Renal cortex interstitium (tissue), 11 donors: ENCODE data around the gene GXYLT1. TPM values are rescaled to one million over a fixed set of nuclear protein-coding genes. Genes with fewer than 3 reads are reported as not detected.

ENCODE experiments used
- DNase-seq, 11 donors: peaks; one replicate each; pipeline ENCODE4 v3.0.0-alpha.2; 2013; ENCODE audit warnings: low read depth in 9 of 11, low spot score in 4 of 11; ENCODE audit errors: extremely low read depth in 1 of 11
- polyA plus RNA-seq, 3 donors: library from polyadenylated mRNA; unstranded; fragments of 120-200 nt; gene quantifications; one replicate each; pipeline ENCODE4 v1.2.1, GENCODE V29; 2013; ENCODE audit not compliant: insufficient read length in 3 of 3

Gene GXYLT1
- polyA plus RNA-seq, 3 donors, result 31.4 to 35.6 (median 31.8) TPM

DNA sequence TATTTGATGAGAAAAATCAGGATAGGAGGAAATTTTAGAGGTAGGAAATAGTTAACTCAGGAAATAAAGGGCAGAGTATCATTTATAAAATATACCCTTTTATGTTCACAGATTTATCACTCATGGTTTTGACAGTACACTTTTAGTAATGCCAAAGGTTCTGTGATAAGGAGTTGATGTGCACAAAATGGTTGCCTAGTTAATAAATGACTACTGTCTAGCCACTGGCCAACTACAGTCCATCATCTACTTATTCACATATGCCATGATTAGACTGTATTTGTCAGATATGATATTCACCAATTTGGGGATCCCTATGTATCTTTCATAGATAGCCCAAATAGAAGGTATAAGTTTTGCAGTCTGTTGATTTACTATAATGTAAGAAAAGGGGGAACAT is 19.2 kb upstream of the GXYLT1 start:
- DNase-seq, result no peak

DNA sequence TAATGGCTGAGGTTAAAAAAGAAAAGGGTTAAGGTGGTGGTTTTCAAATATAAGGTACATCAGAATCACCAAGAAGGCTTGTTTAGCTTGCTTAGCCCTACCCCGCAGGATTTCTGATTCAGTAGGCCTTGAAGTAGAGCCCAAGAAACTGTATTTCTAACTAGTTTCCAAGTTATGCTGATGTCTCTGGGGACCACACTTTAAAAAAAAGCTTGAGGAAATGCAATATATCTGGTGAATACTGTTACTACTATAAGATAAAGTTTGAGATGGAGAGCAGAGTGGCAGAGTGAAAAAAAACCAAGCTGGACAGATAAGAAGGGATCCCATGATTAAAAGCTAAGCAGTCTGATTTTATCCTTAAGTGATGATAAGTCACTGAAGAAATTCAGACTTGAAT is 18.3 kb upstream of the GXYLT1 start:
- no peak for DNase-seq

DNA sequence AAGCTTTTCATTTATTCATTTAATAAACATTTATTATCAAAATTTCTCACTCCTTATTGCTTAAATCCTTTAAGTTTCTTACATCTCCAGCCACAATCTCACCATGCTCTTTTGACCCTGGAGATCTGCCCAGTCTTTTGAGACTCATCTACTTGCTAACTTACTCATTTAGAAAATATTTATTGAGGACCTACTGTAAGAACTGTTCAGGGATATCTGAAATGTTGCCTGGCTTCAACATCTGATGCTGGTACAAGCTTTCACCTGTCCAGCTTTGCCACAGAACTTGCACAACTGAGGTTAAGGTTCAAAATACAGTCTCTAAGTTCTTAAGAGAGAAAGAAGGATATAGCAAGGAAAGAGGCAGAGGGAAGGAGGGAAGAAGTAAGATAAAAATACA is 17.5 kb upstream of the GXYLT1 start:
- DNase-seq, result no peak

DNA sequence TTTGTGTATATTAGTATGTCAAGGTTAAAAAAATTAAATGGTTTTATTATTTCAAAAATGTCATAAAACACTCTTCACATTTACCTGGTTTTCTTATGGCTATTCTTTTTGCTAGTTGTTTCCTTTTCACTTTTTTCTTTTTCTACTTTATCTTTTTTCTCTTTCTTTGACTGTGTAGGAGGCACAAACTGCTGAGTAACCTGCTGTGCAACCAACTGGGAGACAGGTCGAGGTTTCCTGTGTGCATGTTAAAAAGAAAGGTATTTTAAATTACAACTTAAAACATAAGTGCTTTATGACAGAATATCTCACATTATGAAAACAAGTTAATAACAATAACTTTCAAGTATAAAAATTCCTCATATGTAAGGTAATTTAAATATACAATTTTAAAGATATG is 16.9 kb upstream of the GXYLT1 start:
- no peak for DNase-seq

DNA sequence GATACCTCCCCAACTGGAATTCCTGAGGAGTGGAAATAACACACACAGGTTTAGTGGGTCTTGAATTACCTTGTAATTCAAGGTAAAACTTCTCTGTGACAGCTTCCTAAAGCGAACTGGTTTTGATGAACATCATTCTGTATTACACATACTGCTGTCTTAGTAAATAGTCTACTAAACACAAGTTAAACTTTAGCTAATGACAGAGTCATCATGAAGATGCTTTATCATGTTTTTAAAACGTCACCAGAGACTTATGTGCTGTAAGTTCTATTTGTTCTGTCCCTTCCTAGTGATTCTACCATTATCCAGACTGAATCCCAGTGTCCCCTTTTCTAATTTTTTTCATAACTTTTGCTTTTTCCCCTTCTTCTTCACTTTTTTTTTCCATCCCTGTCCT is 11.6 kb upstream of the GXYLT1 start:
- DNase-seq, result no peak

DNA sequence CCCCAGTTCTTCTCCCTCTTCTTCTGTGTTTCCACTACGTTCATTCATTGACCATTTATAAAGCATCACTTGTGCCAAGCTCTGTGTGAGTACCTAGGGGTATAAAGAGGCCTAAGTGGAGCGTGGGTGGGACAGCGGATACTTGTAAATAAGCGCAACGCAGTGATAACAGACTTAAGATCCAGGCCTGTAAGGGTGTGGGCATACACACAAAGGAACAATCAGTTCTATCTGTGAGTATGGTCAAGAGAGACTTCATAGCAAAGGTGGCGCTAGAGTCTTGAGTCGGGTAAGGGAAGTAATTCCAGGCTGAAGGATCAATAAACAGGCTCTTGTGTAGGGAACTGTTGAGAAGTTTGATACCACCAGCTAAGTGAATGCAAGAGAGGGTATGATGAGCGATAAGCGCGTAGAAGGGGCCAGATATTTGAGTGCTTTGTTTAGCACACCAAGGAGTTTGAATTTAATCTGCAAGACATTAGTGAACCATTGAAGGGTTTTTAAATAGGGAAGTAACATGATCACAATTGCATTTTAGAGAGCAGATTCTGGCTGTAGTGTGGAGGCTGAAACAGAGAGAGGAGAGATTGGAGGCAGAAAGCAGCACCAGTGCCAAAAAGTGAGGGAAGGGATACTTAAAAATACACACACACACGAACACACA is 1.0 kb upstream of the GXYLT1 start:
- no peak for DNase-seq

DNA sequence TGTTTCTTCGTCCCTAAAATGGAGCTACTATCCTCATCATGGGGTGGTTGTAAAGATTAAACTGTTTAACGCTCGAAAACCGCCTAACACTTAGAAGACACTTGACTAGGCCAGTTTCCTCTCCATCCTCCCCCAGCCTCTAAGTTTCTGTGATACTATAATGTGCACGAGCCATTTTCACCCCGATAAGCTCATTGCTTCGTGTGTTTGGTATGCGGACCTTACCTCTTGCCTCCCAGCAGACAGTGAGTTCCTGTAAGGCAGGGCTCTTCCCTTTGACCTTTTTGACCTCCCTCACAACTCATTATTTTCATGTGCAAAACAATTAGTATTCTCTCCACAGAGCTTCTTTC is 499 bp upstream of the GXYLT1 start:
- no peak for DNase-seq

DNA sequence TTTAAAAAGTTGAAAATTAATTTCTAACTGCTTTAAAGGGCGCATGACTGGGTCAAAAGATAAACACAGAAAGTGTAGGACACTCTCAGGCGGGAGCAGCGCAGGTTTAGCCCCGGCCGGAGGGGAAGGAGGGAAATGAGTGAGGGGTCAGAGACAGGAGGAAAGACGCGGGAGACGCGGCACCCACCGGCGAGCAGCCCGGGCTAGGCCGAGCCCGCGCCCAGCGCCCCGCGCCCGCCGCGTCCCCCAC is 591 bp downstream of the GXYLT1 start:
- no peak for DNase-seq

DNA sequence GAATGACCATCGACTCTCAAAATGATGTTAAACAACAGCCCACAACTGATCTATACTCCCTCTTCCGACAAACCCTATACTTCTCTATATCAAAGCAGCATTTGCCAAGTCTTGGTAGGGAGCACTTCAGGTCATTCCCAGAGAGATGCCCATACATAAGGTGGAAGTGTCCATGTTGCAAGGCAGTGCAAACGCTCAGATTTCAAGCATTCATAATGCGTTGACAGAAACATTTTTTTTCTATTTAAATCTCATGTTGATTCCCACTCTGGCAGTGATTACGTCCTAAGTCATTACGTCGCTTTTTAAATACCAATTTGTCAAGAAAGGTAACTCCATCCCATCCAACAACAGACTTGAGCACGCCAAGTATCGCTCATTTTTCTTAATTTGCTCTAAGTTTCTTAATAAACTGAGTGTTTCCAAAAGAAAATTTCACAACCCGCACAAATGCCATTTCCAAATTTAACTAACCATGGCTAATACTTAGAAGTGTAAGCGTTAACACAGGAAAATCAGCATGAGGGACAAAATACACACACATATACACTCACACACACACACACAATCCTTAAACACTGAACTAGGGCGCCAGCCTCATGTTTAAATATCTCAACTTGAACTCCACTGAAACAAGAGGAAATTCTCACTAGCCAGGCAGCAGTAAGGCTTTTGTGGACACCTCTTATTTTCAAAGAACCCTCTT is 1.1 kb downstream of the GXYLT1 start:
- peak in 2 of 11 donors; percentile 19 to 20 for DNase-seq

DNA sequence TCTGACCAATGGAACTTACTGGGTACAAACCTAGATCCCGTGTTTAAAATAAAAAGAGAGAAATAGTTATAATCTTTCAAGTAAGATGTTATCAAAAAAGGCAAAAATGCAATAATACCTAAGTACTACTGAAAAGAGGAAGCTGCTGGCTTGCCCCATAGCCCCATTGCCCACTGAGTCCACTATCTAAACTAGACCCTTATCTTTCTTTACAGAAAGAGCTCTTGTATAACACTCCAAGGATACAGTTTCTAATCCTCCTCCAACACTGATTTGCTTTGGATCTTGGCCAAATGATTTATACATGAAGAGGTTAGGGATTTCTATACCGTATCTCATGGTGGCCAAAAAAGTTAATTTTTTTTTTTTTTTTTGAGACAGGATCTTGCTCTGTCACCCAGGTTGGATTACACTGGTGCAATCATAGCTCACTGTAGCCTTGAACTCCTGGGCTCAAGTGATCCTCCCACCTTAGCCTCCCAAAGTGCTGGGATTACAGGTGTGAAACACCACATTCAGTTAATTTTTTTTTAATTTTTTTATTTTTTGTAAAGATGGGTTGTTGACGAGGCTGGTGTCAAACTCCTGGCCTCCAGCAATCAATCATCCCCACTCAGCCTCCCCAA is 2.6 kb downstream of the GXYLT1 start:
- no peak for DNase-seq

DNA sequence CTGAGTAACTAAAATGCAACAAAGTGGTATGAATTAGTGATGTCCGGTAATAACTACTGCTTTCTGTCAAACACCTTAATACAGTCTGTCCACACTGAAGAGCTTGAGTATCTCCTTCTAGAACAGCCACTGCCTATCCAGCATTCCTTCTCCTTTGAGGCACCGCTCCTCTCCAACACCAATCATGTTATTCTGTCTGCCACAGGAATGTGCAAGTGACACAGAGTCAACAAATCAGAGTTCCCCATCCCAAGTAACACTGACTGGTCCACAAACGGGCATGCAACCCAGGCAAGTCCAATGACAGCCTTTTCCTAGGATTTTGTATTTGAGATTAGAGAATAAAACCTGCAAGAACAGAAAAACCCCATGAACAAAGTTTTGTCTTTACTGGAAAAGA is 3.8 kb downstream of the GXYLT1 start:
- DNase-seq, result no peak

DNA sequence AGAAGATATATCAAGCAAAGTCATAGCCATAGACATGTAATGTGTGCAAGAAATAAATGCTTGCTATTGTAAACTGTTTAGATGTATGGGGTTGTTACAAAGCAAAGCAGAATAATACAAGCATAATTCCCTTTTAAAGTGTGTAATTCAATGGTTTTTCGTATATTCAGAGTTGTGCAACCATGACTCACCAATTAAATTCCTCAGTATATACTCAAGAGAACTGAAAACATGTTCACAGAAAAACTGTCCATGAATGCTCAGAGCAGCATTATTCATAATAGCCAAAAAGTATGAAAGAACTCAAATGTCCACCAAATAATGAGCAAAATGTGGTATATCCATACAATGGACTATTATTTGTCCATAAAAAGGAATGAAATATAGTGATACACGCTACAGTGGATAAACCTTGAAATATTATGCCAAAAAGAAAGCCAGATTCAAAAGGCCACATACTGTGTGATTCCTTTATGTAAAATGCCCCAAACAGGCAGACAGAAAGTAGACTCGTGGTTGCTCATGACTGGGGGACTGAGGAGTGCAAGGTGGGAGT is 9.3 kb downstream of the GXYLT1 start:
- DNase-seq, result no peak

DNA sequence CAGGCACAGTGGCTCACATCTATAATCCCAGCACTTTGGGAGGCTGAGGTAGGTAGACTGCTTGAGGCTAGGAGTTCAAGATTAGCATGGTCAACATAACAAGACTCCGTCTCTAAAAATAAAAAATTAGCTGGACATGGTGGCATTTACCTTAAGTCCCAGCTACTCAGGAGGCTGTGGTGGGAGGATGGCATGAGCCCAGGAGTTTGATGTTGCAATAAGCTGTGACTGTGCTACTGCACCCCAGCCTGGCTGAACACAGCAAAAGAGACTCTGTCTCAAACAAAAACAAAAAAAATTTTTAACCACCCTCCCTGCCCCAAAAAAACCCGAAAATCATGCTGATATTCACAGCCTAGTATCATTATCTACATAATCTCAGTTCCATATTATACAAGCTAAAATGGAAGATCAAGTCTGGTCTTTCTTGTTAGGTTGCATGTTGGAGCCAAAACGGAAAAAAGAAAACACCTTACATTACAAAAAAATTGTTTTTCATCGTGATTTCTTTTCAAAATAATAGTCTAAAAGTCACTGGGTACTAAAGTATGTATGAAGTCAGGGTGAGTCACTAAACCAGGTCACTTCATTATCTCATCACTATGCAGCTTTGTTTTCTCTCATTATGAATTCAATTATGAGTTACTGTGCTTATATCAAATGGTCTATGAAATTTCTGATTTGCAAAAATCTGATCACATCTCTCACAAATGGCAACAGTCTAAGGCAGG is 13.8 kb downstream of the GXYLT1 start:
- no peak for DNase-seq

DNA sequence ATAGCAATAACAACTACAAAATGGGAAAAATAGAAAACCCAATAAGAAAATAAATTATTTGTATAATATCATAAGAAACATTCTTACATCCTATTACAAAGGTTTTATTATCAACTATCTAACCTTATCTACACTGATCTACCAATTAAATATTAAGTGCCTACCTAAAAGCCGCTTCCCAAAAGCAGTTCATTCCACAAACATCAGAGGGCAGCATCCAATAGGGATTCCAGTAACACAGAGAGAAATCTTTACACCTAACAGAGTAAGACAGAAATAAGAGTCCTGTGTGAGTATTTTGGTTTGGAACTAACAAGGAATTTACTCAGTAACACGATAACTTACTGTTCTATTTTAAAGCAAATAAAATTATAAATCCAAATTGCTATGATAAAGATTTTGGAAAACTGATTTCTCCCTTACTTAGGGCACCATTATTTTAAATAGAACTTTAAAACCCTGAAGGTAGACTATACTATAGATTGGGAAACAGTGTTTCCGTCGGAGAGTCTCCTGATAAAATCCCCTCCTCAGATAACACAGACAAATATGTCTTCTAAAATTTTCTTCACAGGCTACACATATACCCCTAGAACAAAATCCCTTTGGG is 15.0 kb downstream of the GXYLT1 start:
- DNase-seq, result peak in 9 of 11 donors; percentile 26 to 68 (median 48)

DNA sequence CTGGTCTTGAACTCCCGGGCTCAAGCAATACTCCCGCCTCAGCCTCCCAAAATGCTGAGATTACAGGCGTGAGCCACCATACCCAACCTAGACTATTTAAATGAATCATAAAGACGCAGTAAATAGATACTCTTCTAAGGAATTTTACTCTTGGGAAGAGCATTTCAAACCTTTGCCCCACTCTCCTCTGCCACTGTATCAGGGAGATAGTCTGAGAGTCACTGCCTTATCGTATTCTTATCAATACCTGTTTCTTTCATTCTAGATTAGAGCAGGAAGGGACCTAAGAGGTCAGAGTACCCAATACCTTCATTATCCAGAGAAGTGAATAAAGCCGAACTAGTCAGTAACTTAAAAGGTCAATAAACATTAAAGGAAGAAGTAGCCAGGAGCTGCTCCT is 15.8 kb downstream of the GXYLT1 start:
- no peak for DNase-seq

DNA sequence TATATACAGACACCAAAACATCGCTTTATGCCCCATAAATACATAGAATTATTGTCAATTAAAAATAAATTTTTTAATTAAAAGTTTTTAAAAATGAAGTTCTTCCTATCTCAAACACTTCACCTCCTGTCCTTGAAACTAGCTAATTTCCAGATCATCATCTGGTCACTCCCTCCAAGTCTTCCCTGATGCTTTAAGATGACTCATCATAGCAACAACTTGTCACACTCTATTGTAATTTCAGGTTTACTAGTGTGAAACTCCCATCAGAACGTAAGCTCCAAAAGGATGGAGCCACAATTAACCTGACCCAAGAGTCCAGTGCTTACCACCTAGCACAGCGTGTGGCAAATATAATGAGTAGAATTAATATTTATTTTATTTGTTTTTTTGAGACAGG is 16.3 kb downstream of the GXYLT1 start:
- no peak for DNase-seq

DNA sequence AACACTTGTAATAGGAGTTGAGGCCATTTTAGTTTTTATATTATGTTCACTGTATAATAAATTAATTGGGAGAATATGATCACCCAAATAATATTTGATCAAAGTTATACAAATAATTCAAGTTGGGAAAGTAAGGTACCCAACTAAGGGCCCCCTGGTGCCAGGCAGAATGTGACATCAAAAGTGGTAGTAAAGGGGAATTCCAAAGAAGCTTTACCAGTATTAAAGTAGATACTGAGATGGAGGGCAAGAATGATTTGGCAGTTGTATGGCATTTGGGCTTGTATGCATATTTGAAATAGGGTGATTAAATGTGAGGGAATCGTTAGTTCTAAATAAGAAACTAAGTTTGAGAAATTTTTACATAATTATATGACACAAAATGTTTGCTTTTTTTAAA is 17.7 kb downstream of the GXYLT1 start:
- DNase-seq, result no peak

DNA sequence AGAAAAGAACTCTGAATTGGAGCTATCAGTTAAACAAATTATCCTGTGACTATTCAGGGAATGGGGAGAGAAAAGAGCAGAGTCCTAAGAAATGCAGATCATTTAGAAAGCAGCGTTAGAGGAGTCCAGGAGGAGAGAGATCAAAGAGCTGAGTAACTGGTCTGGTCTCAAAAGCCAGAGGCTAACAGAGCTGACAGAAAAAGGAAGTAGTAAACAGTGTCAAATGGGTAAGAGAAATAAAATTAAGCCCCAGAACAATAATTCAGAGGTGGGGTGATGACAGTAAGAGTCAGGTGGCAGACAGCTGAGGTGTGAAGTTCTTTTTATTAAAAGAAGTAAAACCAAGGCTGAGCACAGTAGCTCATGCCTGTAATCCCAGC is 19.3 kb downstream of the GXYLT1 start:
- no peak for DNase-seq

DNA sequence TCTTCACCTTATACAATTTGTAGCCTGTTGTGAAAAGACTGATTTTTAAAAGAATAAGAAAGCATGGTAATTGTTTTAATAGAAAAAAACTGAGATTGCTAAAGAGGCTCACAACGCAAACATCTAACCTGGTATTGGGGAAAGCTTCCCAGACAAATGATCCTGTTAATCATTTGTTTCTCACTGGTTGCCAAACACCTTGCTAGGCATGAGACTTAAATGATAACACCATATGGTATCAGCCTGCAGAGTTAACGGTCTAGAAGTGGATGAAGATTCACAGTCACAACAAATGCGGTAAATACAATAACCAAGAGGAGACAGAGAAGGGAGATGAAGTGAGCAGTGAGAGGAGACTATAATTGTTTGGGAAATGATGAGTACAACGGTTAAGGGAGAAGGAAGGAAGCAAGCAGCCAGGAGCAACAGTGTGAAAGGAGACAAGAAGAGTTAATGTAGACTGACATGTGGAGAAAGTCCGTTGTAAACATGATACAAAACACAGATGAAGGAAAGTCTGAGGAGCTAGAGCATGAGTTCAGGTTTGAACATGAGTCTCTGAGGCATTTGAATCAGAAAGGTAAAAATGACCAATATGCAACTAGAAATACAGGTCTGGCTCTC is 19.8 kb downstream of the GXYLT1 start:
- no peak for DNase-seq
